Measurements from ENCODE around the gene ADSS2.

ADSS2 gene

DNA sequence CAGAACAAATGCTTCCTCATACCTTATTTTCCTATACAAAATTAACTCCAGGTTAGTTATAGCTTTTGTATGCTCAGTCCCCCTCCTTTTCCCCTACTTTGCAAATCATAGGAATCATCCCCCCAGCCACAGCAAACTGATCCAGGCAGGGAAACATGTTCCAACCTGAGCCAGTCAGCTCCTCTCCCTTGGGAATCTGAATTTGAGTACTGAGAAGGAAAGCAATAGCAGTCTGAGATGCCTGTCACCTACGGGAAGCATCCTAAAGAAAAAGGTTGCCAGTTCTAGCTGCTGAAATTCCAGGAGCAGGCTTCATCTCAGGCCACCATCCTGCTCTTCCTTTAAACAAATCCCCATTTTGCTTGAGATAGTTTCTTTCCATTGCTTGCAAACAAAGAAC, 6.9 kb downstream of the ADSS2 start:
- H3K4me3 ChIP-seq (replicated peaks; ENCODE audit: low read depth, low read length), result no peak overlapping the region
- TF ChIP-seq, protein P1, sequence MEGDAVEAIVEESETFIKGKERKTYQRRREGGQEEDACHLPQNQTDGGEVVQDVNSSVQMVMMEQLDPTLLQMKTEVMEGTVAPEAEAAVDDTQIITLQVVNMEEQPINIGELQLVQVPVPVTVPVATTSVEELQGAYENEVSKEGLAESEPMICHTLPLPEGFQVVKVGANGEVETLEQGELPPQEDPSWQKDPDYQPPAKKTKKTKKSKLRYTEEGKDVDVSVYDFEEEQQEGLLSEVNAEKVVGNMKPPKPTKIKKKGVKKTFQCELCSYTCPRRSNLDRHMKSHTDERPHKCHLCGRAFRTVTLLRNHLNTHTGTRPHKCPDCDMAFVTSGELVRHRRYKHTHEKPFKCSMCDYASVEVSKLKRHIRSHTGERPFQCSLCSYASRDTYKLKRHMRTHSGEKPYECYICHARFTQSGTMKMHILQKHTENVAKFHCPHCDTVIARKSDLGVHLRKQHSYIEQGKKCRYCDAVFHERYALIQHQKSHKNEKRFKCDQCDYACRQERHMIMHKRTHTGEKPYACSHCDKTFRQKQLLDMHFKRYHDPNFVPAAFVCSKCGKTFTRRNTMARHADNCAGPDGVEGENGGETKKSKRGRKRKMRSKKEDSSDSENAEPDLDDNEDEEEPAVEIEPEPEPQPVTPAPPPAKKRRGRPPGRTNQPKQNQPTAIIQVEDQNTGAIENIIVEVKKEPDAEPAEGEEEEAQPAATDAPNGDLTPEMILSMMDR (IDR thresholded peaks at IDR 0.05; ENCODE audit: low read length, missing control alignments), result no peak
- peak; percentile 11 for DNase-seq (ENCODE audit: low read depth)

DNA sequence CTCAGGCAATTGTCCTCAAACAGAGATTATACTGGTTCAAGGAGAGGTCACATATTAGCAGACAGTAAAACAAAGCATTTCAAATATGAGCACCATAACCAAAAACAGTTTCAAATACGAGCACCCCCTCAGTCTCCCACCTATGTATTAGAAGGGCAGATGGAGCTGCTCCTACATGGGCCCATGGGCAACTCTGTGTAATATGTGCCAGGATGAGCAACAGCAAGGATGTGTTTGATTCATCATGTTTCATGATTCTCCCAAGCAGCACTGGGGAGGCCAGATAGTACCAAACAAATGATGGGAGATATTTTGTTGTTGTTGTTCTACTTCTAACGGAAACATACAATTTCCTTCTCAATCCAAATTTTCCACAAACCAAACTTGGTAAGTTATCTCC, 8.9 kb downstream of the ADSS2 start:
- H3K4me3 ChIP-seq (replicated peaks; ENCODE audit: low read depth, low read length), result no peak overlapping the region
- no peak for DNase-seq (ENCODE audit: low read depth)
- TF ChIP-seq, protein P1 (IDR thresholded peaks at IDR 0.05; ENCODE audit: low read length, missing control alignments), result no peak

GRCh38 chr1:244439391-244440032, 12.2 kb downstream of the ADSS2 start:
- no peak for DNase-seq (ENCODE audit: low read depth)
- H3K4me3 ChIP-seq (replicated peaks; ENCODE audit: low read depth, low read length), result no peak overlapping the region
- TF ChIP-seq, protein P1 (IDR thresholded peaks at IDR 0.05; ENCODE audit: low read length, missing control alignments), result no peak

GRCh38 chr1:244437086-244437468, 14.6 kb downstream of the ADSS2 start:
- no peak overlapping the region for H3K4me3 ChIP-seq (replicated peaks; ENCODE audit: low read depth, low read length)
- TF ChIP-seq, protein P1 (IDR thresholded peaks at IDR 0.05; ENCODE audit: low read length, missing control alignments), result no peak
- DNase-seq (ENCODE audit: low read depth), result peak; percentile 41

DNA sequence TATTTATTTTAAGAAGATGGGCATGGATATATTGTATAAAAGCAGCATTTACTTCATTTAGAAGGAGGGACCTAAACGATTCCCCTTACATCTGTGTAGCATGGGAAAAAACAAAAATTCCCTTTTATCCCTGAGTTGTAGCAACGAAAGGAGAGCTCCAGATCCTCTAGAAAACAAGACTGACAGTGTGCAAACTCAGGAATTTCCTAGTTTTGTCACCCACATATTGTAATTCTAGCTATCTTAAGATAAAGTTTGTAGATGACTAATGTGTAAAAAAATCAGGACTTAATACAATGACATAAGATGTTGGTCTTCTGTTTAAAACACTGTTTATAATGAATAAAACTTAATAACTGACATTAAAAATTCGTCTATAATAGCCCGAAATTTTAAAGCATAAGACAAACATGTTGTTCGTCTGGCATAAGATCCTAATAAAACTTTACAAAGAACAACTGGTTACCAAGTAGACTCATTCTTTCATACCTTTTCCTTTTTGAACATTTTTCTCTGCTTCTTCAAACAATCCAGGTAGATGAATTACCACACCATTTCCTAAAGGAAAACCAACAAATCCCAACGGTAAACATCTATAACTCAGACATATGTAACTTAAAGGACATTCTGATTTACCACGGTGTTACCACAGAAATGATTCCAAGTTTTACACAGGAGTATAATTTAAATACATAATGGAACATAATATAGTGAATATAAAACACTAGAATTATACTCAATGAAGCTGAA, 15.2 kb downstream of the ADSS2 start:
- TF ChIP-seq, protein P1 (IDR thresholded peaks at IDR 0.05; ENCODE audit: low read length, missing control alignments), result no peak
- no peak overlapping the region for H3K4me3 ChIP-seq (replicated peaks; ENCODE audit: low read depth, low read length)
- DNase-seq (ENCODE audit: low read depth), result peak; percentile 64

DNA sequence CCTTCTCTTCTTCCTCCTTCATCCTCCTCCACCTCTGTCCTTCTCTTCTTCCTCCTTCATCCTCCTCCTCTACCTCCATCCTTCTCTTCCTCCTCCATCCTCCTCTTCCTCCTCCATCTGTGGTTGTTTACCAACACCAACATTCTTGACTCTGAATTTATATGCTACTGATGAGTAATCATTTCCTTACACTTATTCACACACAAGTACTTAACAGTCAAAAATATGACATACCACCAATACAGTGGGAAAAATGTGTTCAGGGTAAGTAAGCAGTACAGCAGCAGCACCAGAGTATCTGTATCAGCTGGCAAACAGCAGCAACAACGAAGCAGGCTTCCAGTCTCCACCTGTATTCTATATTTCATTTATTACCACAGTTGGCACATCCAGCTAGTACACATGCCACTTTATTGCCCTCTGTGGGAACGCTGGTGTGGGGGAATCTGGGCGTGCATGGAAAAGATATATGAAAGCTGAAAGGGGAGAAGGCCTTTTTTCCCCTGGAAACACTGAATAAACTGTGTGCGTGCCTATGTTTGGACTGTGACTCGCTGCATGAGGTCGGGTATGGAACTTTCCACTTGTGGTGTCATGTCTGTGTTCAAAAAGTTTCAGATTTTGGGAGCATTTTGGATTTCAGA, 16.0 kb downstream of the ADSS2 start:
- H3K4me3 ChIP-seq (replicated peaks; ENCODE audit: low read depth, low read length), result no peak overlapping the region
- TF ChIP-seq, protein P1 (IDR thresholded peaks at IDR 0.05; ENCODE audit: low read length, missing control alignments), result no peak
- DNase-seq (ENCODE audit: low read depth), result peak; percentile 59

All from fibroblast of pulmonary artery (primary cell).